Measurements from ENCODE around the gene ALLC.

Gene ALLC

DNA sequence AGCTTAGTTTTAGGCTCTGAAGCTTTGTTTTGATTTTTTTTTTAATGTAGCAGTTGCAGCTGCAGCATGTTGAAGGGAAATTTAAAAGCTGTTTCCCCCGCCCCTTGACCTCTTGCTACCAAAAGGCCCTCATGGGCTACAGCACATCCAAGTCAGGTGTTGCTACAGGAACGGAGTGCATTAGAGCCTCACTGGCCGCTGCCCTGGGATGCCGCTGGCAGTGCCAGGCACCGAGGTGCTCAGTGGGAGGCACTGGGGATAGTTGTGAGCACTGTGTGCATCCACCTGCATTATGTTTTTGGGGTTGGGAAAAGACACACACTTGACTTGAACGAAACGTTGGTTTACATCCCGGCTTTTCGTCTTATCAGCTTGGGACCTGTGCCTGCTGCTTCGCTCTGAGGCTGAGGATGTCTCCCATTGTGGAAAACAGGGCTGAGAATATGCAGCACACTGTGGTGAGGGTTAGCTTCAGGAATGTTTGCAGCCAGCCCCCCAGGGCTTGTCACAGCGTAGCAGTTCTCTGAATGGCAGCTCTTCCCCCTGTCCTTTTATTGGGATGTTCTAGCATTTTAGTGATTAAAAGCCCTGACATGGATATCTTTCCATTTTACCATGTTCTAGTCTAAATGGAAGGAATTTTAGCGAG, 69.5 kb downstream of the ALLC start:
- peak in 1 of 2 donors; percentile 0 for DNase-seq

- DNase-seq = peak in 1 of 2 donors; percentile 9
Measured at GRCh38 chr2:3728104-3729054, 70.4 kb downstream of the ALLC start.

GRCh38 chr2:3729055-3729448, 71.1 kb downstream of the ALLC start:
- DNase-seq = peak in 1 of 2 donors; percentile 3

- peak in 1 of 2 donors; percentile 6 for DNase-seq
Measured at GRCh38 chr2:3729786-3730185, 71.8 kb downstream of the ALLC start.

GRCh38 chr2:3730646-3731045, 72.6 kb downstream of the ALLC start:
- no peak for DNase-seq

DNA sequence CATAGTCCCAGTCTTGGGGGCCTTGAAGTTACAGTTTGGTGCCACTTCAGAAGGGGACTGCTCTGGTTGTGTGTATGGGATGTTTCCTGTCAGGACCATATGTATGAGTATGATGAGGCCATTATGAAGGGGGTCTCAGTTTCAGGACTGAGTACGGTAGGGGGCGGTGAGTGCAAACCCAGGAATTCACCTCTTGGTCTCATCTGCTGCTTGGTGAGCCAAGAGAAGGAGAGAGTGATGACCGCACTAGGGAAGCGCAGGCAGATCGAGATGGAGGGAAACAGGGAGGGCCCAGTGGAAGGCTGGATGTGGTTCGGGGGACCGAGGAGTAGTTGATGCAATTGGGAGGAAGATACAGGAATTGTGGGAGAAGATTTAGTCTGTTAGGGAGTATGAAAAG, 73.8 kb downstream of the ALLC start:
- DNase-seq = peak in 1 of 2 donors; percentile 4

DNA sequence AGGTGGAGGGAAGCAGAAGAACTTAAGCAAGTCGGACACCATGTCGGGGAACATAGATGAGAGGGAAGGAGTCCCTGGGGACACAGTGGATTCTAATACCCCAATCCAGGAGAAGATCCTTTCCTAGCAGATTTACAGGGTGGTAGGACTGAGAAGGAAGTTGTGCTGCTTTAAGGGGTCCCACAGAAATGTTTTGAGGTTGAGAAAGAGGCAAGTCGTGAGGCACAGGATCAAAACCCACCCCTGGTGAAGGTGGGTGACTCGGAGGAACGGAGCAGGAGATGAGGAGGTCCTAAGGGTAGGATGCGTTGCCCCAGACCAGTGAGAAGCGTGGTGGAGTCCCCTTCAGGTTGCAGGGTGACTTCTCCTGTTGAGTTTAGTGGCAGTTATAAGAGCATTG, 78.1 kb downstream of the ALLC start:
- DNase-seq = peak in 1 of 2 donors; percentile 1

- DNase-seq = peak in 1 of 2 donors; percentile 2
Measured at GRCh38 chr2:3737128-3737527, 79.1 kb downstream of the ALLC start.

DNA sequence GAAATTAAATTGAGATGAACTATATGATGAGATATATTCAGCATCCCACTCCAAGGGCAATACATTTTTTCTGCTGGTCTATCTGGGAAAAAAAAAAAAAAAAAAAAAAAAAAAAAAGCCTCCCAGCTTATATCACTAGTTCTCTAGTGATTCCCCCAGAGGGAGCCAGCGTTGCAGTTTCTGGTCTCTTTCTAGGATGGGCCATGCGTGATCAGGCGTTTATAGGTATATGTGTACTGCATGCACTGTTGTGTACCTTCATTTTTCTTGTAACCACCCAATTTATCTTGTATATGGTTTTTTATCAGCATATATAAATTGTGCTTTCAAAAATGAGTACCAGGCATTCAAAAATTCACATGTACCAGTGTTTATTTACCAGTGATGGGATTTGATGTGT, 80.5 kb downstream of the ALLC start:
- peak; percentile 11 to 27 for DNase-seq

DNA sequence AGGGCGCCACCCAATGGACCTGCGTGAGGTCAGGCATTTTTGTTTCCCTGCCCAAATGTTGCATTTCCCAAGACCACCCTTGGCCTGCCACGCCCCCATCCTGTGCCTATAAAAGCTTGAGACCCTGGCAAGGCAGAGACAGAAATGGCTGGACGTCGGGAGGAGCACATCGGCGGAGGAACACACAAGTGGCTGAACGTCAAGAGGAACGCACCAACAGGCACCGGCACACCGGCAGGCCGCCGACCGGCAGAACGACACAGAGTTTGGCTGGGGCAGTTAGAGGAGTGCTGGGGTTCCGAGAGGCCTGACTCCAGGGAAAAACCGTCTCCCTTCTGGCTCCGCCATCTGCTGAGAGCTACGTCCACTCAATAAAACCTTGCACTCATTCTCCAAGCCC, 81.3 kb downstream of the ALLC start:
- DNase-seq = no peak

DNA sequence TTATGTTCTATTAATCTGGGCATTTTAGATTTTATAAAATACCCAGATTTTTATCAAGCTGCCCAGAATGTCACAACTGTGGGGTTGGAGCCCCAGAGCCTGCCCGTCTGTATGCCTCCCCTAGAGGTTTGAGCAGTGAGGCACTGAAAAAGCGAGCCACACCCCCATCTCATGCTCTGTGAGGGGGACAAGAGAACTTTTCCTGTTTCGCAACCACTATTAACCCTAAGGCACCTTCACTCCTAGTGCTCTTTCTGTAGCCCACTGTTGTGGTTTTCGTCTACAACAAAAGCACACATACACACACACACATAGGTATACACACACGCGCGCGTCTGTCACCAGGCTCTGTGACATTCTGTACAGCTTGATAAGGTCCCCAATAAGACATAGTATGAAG, 83.4 kb downstream of the ALLC start:
- no peak for DNase-seq

DNA sequence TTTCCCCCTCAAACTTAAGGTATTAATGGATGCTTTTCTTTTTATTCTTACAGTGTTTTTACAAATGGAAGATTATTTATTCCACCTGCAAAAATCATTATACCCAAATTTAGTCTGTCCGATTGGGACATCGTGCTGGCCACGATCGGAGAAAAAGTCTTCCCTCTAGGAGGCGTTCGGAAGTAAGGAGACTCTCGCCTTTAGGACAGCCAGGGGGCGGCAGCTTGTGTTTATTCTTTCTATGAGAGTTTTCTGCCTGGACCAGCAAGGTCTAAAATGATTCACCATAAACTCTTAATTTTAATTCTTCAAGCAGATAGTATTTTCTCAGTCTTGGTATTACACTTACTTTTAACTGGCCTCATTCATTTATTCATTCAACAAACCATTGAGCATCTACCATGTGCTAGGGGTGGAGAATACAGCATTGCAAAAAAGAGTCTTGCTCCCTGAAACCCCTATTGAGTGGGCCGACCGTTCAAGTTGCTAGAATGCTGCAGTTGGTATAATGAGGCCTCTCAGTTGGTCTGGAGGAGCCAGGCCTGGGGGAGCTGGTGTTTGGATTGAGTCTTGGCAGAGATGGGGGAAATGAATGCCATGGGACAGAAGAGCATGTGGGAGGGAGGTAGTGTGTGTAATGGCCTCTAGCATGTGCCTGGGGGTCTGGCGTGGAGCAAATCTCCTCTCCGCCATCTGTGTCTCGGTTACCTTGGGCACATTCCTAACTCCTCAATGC, 84.0 kb downstream of the ALLC start:
- DNase-seq = no peak

DNA sequence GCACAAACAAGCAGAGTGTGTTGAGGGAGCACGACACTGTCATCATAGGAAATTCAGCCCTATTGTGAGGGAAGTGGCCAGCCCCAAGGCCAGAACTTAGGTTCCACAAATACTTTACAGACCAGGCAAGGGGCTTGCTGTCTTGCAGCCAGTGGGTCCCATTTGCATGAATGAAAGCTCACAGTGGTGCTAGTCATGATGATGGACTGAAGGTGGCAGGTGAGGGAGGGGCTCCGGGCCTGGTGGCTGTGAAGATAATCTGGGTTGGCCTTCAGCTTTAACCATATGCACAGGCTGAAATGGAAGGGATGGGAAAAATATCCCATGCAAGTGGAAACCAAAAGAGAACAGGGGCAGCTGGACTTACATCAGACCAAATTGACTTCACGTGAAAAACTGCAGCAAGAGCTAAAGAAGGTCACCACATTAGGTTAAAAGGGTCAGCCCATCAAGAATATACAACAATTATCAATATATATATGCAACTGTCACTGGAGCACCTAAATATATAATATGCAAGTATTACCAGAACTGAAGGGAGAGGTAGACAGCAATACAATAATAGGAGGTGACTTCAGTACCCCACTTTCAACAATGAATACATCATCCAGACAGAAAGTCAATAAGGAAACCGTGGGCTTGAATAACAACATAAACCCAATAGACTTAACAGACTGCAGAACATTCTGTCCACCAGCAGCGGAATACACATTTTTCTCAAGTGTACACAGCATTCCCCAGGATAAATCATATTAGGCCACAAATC, 84.9 kb downstream of the ALLC start:
- no peak for DNase-seq

DNA sequence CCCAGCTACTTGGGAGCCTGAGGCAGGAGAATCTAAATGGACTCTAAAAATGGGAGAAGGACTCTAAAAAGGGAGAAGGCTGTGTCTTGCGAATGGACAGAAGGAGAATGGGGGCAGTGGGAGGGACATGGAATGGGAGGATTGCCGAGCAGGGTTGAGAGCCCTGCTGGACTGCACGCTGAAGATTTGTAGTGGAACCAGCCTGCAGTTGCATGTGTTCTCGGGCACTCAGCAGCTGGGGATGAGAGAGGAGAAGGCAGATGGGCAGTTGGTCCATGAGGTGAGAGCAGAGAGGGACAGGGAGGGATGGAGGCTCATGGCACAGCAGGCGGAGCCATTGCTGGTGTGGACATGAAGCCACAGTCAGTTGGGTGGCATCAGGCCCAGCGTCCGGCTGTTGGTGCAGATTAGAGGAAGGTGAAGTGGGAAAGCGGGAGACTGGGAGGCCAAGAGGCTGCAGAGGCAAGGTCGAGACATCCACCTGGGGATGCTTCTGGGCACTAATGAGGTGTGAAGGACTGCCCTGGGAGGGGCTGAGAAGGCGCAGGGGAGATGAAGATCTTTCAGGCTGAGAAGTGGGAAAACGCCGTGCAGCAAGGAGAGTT, 86.1 kb downstream of the ALLC start:
- DNase-seq = no peak

DNA sequence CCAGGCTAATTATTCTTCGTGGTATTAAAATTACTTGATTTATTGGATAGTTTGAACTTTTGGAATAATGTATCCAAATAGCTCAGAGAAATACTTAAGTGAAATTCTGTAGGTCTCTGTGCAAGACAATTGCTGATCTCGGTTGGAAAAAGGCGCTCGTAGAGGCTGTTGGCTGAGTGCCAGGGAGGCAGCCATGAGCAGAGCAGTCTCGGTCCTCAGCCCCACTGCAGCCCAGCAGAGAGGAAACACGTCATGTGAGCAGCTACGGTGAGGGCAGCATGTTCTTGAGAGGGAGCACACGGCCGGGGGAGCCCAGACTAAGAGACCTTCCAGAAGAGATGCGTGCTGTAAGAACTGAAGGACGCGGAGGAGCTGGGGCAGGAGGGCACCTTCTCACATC, 87.9 kb downstream of the ALLC start:
- no peak for DNase-seq

- peak in 1 of 2 donors; percentile 1 for DNase-seq
Measured at GRCh38 chr2:3747032-3747654, 89.1 kb downstream of the ALLC start.

DNA sequence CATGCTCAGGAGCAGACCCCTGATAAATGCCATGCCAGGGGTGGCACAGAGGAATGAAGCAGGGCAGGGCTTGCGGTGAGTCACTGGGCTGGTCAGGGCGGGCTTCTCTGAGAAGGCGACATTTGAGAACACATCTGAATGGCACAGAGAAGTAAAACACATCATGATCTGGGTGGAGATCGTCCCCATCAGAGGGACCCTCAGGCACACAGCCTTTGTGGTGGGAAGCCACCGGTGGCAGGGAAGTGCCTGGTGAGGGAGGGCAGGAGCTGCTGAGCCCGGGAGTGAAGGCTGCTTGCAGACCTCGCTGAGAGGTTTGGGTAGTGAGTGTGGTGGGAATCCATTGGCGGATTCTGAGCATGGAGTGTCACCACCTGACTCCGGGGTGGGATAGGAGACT, 89.8 kb downstream of the ALLC start:
- no peak for DNase-seq

DNA sequence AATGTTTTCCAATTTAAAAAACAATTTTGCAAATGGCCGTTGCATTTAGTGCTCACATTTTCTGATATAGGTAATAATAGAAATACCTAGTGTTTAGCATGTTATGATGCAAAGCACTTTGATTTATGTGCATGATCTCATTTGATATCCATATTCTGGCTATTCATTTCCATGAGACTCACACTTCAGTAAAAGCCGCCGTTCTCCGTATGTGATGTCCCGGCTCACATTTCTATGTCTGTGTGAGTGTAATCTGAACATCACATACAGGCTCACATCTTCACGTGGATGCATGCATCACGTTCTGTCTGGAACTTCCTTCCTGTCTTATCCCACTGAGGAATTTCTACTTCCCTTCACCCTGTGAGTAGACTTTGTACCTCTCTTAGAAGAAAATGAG, 91.2 kb downstream of the ALLC start:
- no peak for DNase-seq

- DNase-seq = no peak
Measured at GRCh38 chr2:3751251-3751650, 93.3 kb downstream of the ALLC start.

- no peak for DNase-seq
Measured at GRCh38 chr2:3751806-3752205, 93.8 kb downstream of the ALLC start.
